ENCODE results near the gene YPEL3. TPM values are rescaled to one million over a fixed set of nuclear protein-coding genes. Genes with fewer than 3 reads are reported as not detected.
A peak's percentile ranks its signal among the peaks of the same experiment; 100 is the strongest.
"Not testable (repeated sequence)": the region's sequence is repeated elsewhere in the genome, so short reads cannot be mapped to it uniquely, and the experiment has no call there.

Gene YPEL3, protein sequence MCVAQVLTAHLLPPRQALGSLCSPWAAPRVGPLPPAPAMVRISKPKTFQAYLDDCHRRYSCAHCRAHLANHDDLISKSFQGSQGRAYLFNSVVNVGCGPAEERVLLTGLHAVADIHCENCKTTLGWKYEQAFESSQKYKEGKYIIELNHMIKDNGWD
- 10 to 100 TPM; 26.1 to 31.4 TPM for total RNA-seq
- long read RNA-seq, donor 1, partial matches to known transcripts, result 0 of 7 reads
- long read RNA-seq, donor 1, other reads (novel, unspliced or antisense), result 1 of 7 reads
- long read RNA-seq, donor 2, partial matches to known transcripts, result 0 of 3 reads
- long read RNA-seq, donor 2, other reads (novel, unspliced or antisense), result 1 of 3 reads

DNA sequence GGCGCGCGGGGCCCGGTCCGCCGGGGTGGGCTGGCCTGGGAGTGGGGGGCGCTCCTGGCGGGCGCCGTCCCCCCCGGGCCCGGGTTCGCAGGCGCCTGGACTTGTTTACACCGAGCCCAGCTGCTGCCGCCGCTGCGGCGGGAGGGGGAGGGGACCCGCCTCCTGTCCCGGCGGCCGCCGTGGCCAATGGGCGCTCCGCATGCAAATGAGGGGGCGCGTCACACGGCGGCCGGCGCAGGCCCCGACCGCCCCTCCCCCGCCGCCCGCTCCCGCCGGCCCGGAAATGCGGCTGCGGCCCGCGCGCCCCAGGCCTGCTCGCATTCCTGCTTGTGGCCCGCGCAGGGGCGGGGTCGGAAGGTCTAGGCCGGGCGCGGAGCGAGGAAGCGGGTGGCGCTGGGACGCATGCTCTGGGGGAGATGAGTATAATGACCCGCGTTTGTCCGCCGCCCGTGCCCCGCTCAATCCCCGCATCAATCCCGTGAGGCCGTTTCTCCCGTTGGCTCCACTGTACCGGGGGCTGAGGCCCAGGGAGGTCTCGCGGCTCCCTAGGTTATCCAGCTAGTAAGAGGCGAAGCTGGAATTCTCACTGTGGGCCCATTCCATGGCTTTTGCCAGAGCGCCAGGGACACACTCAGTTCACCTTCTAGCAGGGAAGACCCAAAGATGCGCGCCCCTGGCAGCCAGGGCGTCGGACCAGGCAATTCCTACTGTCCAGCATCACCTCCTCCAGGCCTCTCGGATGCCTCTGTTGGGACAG, at the start of gene YPEL3:
TSS of gene YPEL3 (minus strand) at position 109 of the 757 bp plus-strand sequence. CDS start 731 bp downstream, outside the sequence.
- intact Hi-C loops (cut with DNase I), result loop anchor here in 1 of 2 donors (5.0 kb wide), 1 partner anchor 804 kb away; no protein-coding TSS in a partner anchor
- peak; percentile 98 for DNase-seq (ENCODE audit: low spot score)

GRCh38 chr16:30145657-30146056, 49.6 kb upstream of the YPEL3 start:
- no peak for DNase-seq (ENCODE audit: low spot score)
- intact Hi-C loops (cut with DNase I), result no loop called here

DNA sequence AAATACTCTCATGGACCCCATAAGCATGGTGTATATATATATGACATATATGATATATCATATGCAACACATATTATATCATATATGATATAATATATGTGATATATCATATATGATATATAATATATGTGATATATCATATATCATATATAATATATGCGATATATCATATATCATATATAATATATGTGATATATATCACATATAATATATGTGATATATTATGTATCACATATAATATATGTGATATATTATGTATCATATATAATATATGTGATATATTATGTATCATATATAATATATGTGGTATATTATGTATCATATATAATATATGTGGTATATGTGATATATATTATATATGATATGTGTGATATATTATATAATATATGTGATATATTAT, 48.9 kb upstream of the YPEL3 start:
- intact Hi-C loops (cut with DNase I), result no loop called here
- no peak for DNase-seq (ENCODE audit: low spot score)

- intact Hi-C loops (cut with DNase I), result no loop called here
- no peak for DNase-seq (ENCODE audit: low spot score)
Observed at GRCh38 chr16:30144017-30144416, 48.0 kb upstream of the YPEL3 start.

DNA sequence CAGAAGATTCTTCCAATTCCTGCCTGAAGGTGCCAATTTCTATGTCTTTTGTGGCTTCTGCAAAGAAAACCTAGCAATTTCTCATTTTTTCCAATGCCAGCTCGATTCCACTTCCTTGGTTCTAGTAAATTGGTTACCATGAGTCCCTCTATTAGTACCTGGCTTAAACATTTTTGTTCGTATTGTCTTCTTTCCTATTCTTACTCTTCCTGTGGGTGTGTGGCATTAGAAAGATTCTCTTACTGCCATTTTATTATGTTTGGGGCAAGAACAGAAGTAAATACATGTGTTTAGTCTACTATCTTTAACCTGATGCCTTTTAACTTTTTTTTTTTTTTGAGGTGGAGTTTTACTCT, 47.3 kb upstream of the YPEL3 start:
- no peak for DNase-seq (ENCODE audit: low spot score)
- intact Hi-C loops (cut with DNase I), result no loop called here

GRCh38 chr16:30142672-30143346, 46.8 kb upstream of the YPEL3 start:
- intact Hi-C loops (cut with DNase I), result no loop called here
- DNase-seq (ENCODE audit: low spot score), result no peak

DNA sequence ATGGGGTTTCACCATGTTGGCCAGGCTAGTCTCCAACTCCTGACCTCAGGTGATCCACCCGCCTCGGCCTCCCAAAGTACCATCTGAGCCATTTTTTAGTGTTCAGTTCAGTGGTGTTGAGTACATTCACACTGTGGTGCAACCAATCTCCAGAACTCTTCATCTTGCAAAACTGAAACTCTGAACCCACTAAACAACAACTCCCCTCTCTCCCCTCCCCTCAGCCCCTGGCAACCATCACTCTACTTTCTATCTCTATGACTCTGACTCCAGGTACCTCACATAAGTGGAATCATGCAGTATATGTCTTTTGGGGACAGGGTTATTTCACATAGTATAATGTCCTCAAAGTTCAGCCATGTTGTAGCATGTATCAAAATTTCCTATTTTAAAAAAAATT, 45.7 kb upstream of the YPEL3 start:
- intact Hi-C loops (cut with DNase I), result no loop called here
- no peak for DNase-seq (ENCODE audit: low spot score)

DNA sequence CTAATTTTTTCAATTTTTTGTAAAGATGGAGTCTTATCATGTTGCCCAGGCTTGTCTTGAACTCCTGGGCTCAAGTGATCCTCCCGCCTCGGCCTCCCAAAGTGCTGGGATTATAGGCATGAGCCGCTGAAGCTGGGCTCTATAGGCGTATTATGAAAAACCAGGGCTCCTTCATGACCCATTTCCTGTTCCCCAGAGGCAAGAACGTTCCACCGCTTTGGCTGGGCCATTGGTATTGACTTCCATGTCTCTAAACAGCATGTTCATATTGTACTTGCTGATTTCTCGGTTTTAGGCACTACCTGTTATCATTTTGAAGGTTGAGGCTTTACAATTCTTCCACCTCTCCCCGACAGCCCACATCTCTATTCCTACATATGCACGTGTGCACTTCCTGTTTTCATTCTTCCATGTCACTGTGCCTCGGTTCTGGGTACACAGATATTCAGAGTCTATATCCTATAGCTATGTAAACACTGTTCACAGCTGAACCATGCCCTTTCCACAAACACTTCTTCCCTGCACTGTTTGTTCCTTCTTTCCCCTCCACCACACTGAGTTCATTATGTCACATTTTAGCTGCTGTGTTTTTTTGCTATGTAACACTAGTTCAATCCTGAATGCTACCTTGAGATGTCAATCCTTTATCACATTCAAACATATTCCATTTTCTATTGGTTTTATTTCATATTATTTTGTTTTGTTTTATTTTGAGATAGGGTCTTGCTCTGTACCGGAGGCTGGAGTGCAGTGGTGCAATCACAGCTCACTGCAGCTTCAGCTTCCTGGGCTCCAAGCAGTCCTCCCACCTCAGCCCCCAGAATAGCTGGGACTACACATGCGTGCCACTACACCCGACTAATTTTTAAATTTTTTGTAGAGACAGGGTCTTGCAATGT, 43.8 kb upstream of the YPEL3 start:
- intact Hi-C loops (cut with DNase I), result no loop called here
- DNase-seq (ENCODE audit: low spot score), result no peak

DNA sequence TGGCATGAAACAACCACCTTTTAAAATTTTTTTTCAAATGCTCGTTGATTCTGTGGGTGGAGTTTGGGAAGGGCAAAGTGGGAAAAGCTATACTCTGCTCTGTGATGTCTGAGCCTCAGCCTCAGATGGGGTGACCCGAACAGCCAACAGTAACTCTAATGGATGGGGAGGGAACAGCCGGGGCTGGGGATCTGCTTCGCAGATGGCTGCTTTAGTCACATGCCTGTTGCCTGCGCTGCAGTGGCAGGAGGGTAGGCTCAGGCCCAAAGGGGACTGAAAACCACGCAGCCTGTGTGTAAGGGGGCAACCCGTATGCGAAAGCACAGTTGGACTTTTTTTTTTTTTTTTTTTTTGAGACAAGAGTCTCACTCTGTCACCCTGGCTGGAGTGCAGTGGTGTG, 41.9 kb upstream of the YPEL3 start:
- DNase-seq (ENCODE audit: low spot score), result no peak
- intact Hi-C loops (cut with DNase I), result no loop called here

DNA sequence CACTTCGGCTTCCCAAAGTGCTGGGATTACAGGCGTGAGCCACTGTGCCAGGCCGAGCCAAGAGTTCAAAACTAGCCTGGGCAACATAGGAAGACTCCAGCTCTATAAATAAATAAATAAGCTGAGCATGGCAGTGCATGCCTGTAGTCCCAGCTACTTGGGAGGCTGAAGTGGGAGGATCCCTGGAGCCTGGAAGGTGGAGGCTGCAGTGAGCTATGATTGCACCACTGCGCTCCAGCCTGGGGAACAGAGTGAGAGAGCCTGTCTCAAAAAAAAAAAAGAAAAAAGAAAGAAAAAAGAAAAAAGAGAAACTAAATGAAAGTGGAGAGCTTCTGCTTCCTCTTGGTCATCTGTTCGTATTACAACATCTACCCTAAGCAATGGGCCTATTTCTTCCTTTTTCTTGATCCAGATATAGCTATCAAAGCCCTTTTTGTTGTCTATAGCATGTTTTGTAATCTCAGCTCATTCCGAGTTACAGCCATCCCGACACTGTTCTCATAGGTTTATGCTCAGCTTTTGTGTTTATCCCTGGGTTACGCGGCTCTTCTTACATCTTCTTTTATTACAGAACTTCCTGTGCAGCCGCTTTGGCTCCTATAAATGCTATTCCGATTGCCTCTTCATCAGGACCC, 41.1 kb upstream of the YPEL3 start:
- intact Hi-C loops (cut with DNase I), result no loop called here
- no peak for DNase-seq (ENCODE audit: low spot score)

- DNase-seq (ENCODE audit: low spot score), result no peak
- intact Hi-C loops (cut with DNase I), result no loop called here
Observed at GRCh38 chr16:30132591-30132990, 36.6 kb upstream of the YPEL3 start.

DNA sequence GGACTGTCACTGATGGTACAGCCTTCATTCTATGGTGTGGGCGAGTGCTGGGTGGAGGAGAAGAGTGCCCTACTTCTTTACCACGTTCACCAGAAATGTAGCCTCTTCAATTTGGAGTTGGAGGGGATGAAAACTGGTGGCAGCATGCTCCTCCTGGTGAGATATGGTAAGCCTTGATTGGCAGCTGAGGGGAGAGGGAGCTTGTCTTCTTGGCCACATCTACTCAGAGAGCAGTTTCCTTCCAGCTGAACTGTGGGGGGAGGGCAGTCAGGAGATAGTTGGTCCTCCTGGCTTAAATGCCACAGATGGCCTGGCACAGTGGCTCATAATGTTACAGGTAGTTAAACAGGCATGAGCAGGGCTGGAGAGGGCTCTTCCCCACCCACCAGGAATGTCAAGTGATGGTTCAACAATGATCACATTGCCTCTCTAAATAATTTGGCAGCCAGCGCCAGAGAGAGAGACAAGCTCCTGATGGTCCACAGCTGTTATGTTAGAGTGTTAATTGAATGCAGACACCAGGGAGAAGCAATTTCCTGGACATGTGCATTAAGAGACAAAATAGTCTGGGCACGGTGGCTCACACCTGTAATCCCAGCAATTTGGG, 36.0 kb upstream of the YPEL3 start:
- no peak for DNase-seq (ENCODE audit: low spot score)
- intact Hi-C loops (cut with DNase I), result no loop called here

GRCh38 chr16:30127993-30128392, 32.0 kb upstream of the YPEL3 start:
- DNase-seq (ENCODE audit: low spot score), result no peak
- intact Hi-C loops (cut with DNase I), result no loop called here

- intact Hi-C loops (cut with DNase I); DNase-seq (ENCODE audit: low spot score): not testable (repeated sequence)
Observed at GRCh38 chr16:30125690-30126089, 29.7 kb upstream of the YPEL3 start.

DNA sequence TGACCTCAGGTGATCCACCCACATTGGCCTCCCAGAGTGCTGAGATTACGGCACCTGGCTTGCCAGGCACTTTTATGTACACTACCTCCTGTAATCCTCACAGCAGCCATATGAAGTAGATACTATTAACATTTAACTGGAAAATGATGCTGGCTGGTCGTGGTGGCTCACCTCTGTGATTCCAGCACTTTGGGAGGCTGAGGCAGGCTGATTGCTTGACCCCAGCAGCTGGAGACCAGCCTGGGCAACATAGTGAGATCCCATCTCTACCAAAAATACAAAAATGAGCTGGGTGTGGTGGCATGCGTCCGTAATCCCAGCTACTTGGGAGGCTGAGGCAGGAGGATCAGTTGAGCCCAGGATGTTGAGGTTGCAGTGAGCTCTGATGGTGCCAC, 29.0 kb upstream of the YPEL3 start:
- intact Hi-C loops (cut with DNase I), result no loop called here

DNA sequence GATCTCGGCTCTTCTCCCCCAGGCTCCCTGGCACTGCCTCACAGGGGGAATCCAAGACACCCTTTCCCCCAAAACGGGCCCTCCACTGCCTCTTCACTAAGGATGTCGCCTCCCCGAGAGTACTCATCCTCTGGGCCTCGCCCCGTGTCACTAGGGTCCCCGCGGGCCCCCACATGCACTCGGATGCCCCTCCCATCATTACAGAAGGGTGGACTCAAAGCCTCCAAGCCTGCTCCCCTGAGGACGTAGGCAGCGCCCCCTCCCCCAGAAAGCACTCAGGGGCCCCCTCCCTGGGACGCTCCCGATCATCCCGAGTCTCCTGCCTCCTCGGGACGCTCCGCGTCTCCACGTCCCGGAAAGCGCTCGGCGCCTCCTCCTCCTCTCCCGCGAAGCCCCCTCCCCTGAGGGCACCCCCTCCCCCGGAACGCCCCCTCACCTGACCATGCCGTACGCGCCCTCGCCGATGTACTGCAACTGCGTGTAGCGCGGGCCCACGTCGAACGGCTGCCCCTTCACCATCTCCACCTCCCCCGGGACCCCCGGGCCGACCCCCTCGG, 26.7 kb upstream of the YPEL3 start:
- no peak for DNase-seq (ENCODE audit: low spot score)
- intact Hi-C loops (cut with DNase I), result no loop called here

More for the DNA sequence above, 29.0 kb upstream of the YPEL3 start:
- no peak for DNase-seq (ENCODE audit: low spot score)

- intact Hi-C loops (cut with DNase I), result no loop called here
- DNase-seq (ENCODE audit: low spot score), result peak; percentile 93
Observed at GRCh38 chr16:30121741-30122571, 25.9 kb upstream of the YPEL3 start.
